Hindlimb muscle (tissue), 1 donor: ENCODE data around the gene CDK4. TPM values are rescaled to one million over a fixed set of nuclear protein-coding genes. Genes with fewer than 3 reads are reported as not detected.
A peak's percentile ranks its signal among the peaks of the same experiment; 100 is the strongest.

Source experiments
- DNase-seq: peaks from one replicate; pipeline ENCODE4 v3.0.0-alpha.2; 2013
- polyA plus RNA-seq: library from polyadenylated mRNA; unstranded; fragments of 120-200 nt; gene quantifications from one replicate; pipeline ENCODE4 v1.2.1, GENCODE V29; 2013; ENCODE audit not compliant: insufficient read length

The CDK4 gene
- polyA plus RNA-seq, 1 donor = 133 TPM

DNA sequence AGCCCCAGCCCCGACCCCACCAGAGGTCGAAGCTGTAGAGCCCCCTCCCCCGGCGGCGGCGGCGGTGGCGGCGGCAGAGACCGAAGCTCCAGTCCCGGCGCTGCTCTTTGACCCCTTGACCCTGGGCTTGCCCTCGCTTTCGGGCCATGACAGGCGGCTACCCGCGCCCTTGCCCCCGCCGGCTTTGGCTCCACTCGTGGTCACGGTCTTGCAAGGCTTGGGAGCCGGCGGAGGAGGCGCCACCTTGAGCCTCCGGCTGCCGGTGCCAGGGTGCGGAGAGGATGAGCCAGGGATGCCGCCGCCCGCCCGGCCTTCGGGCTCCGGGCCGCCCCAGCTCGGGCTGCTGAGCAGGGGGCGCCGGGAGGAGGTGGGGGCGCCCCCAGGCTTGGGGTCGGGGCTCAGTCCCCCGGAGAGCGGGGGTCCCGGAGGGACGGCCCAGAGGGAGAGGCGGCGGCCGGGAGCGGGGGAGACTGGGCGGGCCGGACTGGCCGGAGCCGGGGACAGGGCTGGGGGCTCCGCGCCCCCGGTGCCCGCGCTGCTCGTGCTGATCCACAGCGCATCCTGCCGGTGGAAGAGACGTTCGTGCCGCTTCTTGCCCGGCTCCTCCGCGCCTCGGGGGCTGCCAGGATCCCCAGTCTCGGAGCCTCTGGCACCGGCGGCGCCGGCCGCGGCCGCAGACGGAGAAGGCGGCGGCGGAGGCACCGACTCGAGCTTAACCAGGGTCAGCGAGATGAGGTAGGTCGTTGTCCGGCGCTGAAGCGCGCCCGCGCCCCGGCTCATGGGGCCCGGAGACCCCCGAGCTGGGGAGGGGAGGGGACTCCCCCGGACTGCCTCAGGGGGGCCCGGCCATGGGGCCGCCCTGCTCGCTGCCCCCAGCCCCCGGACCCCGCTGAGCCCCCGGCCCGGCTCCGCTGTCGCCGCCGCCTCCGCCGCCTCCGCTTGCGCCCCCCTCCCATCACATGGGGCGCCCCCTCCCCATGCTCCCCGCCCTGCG lies 14.3 kb downstream of the CDK4 start:
- DNase-seq = no peak

DNA sequence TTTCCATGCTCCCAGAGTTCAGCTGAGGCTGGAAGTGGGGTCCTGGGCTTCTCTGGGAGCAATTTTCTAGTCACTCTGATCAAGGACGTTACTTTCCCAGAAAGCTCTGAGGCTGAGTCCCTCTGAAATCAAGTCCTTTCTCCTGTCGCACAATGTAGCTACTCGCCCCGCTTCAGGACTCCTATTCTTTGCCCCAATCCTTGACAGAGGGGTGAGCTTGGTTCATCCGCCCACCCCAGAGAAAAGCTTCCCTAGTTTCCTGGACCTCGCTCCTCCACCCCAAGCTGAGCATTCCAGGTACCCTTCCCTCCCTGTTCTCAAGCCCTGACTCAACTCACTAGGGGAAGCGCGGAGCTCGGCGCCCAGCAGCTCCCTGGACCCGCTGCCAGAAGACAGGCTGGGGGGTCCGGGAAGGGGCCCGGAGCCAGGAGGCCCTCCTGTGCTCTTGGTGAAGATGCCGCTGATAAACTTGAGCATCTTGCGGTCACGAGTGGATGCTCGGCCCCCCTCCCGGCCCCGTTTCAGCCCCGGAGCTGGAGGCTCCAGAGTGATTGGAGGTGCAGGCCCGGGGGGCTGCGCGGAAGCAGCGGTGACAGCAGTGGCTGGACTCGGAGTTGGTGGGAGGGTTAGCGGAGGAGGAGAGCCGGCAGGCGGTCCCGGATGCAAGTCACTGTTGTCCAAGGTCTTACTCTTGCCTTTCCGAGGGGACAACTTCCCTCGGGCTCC lies 15.2 kb downstream of the CDK4 start:
- DNase-seq = no peak

DNA sequence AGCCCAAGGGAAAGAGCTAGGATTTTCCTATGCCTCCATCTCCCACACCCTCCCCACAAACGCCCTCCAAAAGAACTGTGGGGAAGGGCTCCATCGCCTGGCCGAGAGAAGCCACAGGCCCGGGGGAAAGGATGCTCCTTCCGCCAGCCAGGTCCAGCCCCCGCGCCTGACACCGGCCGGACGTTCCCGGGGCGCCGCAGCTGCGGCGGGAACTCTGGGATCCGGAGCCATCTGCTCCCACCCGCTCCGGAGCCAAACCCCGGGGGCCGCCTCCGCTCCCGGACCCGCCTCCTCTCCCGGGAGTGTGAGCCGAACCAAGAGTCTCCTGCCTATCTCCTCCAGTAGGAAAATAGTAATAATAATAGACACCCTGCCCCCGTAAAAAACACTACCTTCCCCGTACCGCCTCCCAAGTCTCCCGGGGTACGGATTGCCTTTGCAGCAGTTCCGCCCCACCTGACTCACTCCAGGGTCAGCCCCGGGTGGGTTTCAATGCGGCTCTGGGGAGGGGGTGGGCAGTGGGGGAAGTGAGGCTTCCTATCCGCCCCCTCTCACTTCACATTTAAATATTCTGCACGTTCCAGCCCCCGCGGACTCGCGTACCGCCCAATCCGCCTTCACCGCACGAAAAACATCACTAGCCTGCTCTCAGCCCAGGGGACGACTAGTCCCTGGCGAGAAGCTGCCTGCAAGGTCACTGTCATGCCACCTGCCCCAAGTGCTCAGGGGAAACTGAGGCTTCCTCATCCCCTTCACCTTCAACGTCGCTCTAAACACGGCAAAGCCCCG lies 16.0 kb downstream of the CDK4 start:
- no peak for DNase-seq

DNA sequence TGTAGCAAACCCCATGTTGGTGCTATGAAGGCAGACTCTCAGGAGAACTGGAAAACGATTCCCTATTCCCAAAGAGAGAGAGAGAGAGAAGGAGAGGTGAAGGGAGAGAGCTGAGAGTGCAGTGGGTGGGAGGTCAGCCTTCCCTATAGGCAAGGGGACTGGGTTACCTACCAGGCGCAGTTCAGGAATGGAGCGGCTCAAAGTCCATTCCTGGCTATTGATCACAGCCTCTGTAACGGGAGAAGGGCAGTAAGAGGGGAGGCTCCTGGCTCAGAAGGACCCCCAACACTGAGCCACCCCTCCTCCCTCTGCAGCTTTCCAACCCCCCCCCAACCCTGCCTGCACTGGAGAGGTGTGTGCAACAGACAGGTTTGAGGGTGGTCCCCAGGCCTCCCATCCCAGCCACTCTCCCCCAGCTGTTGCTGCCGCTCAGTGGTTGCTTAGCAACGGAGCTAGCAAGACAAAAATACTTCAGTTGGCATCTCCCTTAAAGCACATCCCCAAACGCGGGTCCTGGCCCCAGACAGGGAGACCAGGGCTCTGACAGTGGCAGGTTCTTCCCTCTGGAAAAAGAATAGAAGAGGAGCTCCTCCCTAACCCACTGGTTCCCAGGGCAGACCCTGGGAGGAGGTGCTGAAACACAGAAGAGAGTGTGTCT lies 16.8 kb downstream of the CDK4 start:
- no peak for DNase-seq

DNA sequence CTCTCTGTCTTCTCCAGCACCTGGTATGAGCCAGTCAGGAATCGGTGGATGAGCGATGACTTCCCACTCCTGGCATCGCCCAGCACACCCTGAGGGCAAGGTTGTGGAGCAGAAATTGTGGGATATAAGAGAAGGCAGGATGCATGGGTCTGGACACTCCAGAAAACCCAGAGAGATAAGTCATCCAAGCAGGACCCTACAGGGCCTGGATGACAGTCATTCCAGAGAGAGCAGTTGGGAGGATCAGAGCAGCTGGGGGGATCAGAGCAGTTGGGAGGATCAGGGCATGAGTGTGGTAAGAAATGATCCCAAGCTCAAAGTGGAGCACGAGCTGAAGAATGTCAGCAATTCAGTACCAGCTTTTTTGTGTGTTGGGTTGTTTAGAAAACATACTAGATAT lies 17.5 kb downstream of the CDK4 start:
- no peak for DNase-seq

DNA sequence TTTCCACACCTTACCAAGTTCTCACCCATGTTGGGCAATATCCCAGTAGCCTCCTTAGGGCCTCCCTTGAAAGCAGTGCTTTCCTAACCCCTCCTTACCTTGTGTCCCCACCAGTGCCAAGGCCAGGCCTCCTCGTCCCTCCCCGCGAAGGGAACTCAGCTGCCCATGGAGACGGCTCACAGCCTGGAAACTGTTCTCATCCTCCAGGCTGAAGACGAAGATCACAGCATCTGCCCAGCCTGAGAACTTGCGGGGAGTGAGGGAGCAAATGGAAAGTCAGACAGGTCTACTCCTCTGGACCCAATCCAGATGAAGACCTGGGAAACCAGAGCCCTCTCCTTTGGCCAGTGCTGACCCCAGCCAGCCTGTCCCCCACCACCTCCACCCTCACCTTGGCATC lies 18.2 kb downstream of the CDK4 start:
- no peak for DNase-seq

DNA sequence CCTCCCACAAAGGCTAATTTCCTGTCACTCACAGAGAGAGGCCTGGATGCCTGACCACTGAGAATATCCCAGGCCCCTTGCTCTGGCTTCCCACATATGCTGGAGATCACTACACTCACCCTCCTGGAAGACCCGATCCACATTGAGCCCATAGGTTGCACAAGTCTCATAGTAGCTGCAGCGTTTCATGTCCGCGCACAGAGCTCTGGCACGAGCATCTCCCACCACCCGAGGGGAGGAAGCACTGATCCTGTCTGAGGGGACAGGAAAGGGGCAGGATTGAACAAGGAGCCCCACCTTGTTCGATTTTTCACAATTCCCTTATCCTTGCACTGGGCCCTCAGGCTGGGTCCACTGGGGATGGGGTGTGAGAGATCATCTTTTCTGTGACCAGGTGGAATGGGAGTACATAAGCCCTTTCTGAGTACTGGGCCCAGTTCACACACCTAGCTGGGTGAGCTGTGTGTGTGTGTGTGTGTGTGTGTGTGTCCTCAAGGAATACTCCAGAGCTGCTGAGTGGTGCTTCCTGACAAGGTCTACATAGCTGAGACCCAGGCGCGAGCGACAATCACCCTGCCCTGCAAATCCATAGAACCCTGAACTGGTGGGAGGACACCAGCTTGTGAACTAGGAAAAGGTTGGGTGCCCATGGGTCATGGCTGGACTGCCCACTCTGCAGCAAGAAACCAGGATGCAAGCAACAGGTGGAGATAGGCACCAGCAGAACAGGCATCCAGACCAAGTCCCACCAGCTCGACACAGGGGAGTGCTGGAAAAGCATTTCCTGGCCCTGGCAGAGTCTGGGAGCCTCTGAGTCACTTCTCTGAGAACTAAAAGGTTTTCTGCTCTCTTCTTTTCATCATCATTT lies 19.1 kb downstream of the CDK4 start:
- no peak for DNase-seq

DNA sequence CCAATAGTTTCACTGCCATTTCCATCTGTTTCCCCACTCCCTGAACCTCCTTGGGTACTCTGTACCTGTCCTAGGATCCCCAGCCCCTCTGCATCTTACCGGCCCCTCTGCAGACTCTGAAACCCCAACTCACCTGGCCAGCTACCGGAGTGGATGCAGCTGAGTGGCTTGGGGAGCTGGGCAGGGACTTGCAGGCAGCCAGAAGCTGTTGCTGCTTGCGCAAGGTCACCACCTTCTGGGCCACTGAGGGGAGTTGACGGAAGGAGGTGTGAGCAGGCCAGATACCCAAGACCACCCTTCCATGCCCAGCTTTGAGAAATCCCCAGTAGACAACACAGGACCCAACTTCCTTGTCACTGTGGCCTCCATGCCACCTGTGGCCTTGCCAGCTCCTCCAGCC lies 19.8 kb downstream of the CDK4 start:
- DNase-seq = no peak

DNA sequence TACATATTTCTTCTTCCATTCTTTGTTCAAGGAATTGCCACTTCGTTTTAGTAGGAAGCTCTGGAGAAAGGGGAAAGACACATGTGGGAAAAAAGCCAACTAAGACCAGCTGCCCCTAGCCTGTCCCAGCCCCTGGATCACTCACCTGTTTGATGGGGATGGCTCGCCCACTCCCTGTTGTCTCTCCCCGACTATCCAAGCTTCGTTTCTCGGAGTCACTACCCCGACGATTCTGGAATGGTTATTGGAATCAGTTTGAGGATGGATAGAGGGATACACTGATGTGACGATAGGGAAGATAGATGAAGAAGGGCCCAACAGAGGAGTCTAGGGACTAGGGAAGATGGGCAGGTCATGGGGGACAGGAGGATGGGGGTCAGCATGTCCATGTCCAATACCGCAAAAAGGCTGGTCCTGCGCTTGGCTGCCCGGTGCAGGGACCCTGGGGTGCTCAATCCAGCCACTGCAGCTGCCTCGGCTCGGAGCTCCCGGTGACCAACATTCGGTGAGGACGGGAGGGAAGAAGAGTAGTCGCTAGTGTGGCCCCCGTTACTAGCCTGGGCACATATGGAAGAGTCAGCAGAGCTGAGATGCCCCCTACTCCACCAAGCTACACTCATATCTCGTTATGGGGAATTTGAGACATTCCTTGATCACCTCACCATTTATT lies 20.6 kb downstream of the CDK4 start:
- no peak for DNase-seq

DNA sequence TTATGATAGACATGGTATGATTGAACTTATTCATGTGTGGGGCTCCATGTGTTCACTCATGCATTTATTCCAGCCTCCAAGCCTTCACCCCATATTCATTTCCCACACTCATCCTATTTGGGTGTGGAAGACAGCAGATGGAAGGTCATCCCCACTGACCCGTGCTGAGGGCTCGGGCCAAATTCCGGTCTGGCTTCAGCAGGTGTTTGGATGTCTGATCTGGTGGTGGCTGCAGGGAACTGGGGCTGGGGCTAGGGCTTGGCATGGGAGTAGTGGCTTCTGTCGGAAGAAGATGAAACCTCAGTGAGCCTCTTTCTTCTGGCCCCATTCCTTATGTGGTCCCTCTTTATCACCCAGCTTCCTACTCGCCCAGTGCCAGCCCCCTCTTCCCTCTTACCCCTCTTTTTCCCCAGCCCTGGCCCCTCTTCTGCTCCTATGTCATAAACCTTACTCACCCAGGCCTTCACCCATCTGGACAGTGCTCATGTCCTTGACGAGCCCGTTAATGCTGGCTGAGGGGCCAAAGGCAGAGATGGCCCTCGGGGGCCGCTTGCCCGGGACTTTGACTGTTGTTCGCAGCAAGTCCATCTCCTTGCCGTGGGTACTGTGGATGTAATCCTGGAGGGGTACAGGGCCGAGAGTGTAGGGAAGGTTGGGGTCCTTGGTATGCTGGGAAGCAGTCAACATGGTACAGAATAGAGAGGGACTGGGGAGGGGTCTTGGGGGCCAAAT lies 21.6 kb downstream of the CDK4 start:
- DNase-seq = no peak

DNA sequence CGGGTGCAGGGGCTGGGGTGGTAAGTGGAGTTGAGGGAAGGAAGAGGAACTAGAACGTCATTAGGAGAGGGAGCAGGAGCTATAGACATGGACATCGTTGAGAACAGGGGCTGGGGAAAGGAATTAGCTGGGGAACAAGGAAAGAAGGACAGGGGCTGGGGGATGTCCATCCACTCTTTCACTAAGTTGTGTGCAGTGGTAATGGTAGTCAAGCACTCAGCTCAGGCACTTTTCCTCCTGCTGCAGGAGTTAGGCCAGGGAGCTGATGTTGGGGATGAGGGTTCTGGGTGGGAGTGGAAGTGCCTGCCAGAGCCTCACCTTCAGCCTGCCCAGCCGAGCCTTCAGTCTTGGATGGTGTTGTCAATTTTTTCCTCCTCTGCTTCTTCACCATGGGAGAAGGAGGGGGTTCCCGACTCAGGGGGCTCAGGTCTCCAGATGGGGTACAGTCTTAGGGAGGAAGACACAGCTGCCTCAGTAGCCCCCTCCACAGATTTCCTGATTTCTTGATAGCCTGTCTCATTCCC lies 22.7 kb downstream of the CDK4 start:
- no peak for DNase-seq

DNA sequence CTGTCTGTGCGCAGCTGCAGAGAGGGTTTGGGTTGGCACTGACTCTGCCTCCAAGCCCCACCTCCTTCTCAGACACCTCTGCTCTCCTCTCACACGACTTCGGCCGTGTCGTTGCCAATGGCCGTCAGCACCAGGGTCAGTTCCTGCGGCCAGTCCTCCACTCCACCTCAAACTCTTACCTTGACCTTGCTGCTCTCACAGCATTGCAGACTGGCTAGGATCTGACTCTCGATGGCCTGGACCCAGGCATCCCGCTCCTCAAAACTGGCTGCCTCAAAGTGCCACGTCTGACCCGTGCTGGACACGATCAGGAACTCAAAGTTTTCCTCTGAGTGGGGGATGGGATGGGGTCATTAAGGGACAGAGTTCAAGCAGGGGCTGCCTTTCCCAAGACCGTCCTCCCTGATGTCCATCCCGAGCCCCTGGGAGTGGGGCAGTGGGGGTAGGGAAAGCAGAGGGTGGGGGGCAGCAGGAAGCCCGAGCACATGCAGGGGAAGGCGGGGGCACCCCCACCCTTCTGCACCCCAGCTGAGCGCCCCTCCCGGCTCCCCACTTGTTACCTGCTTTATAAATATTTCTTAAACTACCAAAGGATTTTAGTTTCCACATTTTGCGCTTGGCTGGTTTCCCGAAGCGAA lies 24.2 kb downstream of the CDK4 start:
- DNase-seq = no peak

DNA sequence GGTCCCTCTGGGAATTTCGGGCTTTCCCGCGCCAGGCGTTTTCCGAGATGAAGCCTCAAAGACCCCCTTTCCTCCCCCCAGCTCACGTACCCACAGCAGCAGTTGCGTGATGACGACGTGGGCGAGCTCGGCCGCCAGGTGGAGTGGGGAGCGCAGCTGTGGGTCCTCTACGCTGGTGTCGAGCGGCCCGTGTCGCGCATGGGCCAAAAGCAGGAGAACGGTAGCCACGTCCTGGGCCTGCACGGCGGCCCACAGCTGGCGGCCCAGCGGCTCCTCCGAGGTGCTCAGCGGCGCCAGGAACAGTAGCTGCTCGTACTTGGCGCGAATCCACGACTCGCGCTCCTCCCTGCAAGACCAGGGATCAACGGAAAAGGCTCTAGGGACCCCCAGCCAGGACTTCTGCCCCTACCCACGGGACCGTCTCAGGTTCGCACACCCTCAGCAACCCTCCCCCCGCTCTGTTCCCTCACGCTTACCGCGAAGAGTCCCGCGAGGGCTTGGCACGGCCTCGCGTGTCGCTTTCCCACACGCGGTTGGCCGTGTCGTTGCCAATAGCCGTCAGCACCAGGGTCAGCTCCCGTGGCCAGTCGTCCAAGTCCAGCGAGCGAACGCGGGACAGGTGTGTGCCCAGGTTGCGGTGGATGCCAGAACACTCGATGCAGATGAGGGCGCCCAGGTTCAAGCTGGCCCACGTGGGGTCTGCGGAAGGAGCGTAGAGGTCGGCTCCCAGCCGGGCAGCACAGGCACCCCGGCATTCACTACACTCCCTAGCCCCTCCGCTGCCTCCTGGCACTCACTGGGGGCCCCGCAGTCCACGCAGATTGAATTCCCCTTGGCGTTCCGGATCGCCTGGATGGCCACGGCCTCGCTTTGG lies 25.0 kb downstream of the CDK4 start:
- DNase-seq = no peak

DNA sequence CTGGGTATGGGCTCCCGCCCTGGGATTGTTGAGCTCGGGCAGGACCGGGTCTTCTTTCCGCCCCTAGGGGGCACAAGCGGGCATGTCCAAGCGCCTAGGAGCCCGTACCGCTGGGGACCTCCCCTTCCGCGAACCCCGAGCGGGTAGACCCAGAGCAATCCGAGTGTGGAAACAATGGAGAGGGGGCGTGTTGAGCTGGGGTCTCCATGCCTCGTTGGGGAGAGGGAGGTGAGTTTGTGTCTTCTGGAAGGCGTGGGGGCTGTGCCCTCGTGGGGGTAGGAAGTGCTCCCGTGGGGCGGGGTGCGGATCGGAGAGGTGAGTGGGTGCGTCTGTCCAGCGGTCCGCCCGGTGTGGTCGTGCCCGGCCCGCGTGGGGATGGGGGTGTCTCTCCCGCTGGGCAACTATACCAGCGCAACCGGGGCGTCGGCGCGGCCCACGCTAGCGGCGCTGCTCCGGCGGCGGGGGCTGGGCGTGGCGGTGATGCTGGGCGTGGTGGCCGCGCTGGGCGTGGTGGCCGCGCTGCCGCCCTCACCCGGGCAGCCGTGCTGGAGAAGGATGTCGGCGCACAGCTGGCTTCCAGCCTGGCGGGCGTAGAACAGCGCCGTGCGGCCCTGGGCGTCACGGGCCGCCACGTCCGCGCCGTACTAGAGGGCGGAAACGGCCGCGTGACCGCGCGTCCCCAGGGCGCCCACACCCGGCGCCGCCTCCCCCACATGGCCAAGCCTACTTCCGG lies 25.8 kb downstream of the CDK4 start:
- peak; percentile 74 for DNase-seq

DNA sequence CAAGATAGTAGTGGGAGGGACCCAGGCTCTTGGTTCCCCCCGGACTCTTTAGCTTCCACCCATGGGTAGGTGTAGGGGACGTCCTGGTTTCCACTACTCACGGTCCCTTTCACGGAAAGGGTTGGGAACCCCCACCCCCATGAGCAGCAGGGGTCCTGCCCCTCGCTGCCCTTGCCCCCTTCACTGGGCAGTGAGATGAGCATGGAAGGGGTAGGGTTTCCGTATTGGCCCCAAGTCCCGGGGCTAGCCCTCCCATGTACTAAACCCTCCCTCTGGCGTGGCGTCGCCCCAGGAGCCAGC lies 26.3 kb downstream of the CDK4 start:
- no peak for DNase-seq

DNA sequence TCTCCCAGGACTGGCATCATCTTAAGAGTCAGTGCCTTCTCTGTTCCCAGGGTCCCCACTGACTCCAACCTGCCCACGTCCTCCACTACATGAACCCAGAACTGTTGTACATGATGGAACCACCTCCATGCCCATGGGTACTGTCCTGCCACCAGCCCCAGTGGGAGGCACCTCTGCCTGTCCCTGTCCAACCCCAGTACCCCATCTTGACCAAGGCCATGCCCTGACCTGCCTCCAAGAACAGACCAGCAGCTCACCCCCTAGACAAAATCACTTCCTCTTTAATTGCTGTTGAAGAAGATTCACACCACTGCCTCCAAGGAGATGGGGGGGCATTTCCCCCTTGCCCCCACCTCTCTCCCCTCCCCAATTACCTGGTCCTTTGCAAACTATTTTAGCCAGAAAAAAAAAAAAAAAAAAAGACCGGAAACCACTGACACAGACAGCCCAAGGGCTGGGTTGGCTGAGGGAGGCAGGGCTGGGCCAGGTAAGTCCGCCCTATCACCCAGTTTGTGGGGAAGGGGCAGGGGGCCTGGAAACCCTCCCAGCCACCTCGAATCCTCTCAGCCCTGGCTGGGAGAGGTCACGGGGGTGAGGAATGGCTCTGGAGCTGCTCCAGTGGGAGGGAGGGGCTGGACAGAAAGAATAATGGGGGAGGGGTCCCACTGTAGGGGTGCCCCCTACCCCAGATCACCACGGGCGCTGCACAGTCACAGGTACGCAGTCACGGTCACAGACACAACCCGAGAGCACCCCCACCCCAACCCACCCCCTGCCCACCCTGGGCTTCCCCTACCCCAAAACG lies 27.0 kb downstream of the CDK4 start:
- DNase-seq = no peak
